Adipose tissue (tissue), 3 donors: ENCODE results near the gene PRDX2. TPM values are rescaled to one million over a fixed set of nuclear protein-coding genes. Genes with fewer than 3 reads are reported as not detected.

Source experiments
- H3K27ac ChIP-seq: one replicate; pipeline ENCODE4 v1.5.1; 2013; ENCODE audit warnings: low read depth, low read length
- WGBS, 3 donors: extraction: QIAGEN DNeasy Blood & Tissue Kit; methylation state at CpG; one replicate each; pipeline ENCODE4 v1.1.7; 2013; 5-methylcytosine and 5-hydroxymethylcytosine counted together
- polyA plus RNA-seq, 3 donors: library from polyadenylated mRNA; stranded (reverse); fragments of 200-250 nt; gene quantifications; one replicate each; pipeline ENCODE4 v1.2.3, GENCODE V29; 2013
- donor health status: healthy with polysubstance abuse.
- donor health status: Bipolar disorder and iron deficiency.
- donor health status: healthy.

Gene PRDX2
- polyA plus RNA-seq, 3 donors: 159 to 386 (median 207) TPM

DNA sequence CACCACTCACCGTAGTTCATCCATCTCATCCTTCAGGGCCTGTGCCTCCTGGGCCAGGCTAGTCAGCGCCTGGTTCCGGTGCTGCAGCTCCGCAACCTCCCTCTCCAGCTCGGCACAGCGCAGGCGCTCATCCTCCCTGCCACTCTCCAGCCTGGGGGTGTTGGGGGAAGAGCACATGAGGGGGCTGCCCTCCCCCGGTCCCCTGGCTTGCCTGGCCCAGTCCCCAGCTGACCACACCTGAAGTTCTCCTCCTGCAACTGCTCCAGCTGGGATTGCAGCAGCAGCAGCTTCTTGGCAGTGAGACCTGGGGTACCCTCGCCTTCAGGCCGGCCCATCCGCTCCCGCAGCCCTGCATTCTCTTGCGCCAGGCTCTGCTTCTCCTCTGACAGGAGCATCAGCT lies 30.7 kb downstream of the PRDX2 start:
- no peak overlapping the region for H3K27ac ChIP-seq
- WGBS, 3 donors: 91 to 98% (median 97%) methylated on average over 13 of the region's 13 CpGs

DNA sequence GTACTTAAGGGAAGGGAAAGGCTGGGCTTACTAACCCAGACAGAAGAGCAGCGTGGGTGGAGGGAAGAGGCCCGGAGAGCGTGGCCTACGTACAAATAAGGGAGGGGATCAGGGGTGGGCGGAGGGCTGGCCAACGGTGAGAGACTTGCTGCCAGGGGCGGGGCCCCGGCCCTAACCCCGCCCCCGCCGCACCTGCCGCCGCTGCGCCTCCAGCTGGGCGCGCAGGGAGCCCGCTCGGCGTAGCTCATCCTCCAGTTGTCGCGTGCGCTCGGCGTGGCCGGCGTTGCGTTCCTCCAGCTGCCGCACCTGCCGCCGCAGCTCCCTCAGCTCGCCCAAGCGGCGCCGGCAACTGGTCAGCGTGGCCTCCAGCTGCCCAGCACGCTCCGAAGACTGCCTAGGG lies 31.9 kb downstream of the PRDX2 start:
- WGBS, 3 donors: 69 to 86% (median 73%) methylated on average over 27 to 37 of the region's 37 CpGs

DNA sequence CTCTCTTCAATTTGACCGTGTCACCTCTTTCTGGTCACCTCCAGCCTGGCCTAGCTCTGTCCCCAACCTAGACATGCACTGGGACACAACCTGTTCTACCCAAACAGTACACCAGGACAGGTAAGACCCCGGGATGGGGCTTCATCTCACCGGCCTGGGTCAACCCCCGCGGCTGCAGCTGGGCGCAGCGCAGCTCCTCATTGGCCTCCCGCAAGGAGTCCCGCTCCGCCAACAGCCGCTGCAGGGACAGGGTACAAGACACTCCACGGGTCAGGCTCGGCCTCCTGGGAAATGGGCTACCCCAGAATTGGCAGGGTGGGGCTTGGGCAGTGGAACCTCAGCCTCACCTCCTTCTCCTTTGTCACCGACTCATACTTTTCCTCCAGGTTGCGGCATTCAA lies 33.9 kb downstream of the PRDX2 start:
- H3K27ac ChIP-seq: no peak overlapping the region
- 96 to 98% (median 97%) methylated on average over 15 of the region's 15 CpGs for WGBS, 3 donors

More for the DNA sequence above, 31.9 kb downstream of the PRDX2 start:
- H3K27ac ChIP-seq: no peak overlapping the region

DNA sequence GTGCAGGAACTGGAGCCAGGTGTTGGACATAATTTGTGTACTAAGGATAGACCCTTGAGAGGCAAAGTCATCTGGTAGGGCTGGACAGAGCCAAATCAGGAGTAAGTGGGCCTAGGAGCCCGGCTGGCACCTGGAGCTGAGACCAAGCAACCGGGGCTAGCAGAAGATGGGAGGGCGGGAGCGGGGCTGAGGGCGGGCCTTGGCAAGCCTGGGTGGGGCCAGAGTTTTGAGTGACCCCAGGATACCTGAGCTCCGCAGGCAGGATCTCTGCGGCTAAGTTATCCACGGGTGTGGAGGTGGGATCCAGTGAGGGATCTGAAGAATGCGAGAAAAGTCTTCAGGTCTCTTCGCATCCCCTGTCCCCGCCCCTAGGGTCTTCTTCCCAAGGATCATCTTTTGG lies 34.5 kb downstream of the PRDX2 start:
- WGBS, 3 donors: 91 to 96% (median 92%) methylated on average over 11 of the region's 11 CpGs

DNA sequence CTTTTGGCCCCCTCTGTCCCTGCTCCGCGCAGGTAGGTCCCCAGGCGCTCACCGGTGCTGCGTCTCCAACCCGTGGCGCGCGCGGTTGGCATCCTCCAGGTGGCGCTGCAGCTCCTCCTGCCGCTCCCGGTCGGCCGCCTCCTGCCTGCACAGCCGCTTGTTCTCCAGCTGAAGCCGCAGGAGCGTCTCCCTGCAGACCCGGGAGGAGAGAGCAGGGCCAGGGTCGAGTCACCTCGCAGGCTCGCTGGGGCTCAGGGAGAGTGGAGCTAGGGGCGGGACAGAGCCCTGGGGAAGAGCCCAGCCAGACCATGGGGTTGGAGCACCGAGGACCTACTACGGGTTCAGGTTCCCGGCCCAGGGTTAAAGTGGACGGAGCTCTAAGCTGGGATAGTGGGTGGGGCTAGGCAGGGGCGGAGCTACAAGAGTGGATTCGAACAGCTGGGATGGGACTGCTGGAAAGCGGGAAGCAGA lies 35.5 kb downstream of the PRDX2 start:
- WGBS, 3 donors: 26 to 64% (median 39%) methylated on average over 23 to 30 of the region's 30 CpGs
- H3K27ac ChIP-seq: no peak overlapping the region

More for the DNA sequence above, 34.5 kb downstream of the PRDX2 start:
- no peak overlapping the region for H3K27ac ChIP-seq

DNA sequence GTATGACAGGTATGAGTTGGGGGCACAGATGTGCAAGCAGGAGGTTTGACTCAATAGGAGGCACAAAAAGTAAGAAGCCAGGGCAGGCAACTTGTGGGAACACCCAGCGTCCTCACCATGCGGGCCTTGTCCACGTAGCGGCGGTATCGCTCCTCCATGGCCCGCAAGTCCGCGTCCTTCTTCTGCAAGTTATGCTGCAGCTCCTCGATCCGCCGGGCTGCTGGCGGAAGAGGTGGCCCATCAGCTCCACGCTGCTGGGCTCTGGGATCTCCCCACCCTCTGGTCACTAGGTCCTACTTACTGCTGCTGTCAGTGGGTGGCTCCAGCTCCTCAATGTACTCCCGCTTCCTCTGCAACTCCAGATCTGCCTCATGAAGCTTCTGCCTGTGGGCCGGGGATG lies 36.9 kb downstream of the PRDX2 start:
- 96 to 97% (median 96%) methylated on average over 16 of the region's 16 CpGs for WGBS, 3 donors
- no peak overlapping the region for H3K27ac ChIP-seq

DNA sequence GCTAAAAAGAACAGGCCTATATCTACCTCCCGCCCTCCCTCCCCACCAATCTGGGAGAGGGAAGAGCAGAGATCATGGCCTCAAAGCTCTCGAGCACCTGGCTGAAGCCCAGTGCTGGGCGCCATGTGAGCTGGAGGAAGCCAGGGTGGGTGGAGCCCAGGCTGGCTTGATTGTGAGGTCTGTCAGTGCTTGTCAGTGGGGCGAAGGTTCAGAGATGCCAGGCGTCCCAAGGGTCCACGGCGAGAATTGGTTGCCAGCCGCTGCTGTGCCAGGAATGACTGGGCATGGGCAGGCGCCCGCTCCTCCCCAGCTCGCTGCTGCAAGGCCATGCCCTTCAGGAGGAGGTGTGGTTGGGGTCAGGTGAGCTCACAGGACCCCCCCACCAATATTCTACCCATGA lies 38.5 kb downstream of the PRDX2 start:
- WGBS, 3 donors: 82 to 94% (median 89%) methylated on average over 11 of the region's 11 CpGs
- no peak overlapping the region for H3K27ac ChIP-seq

DNA sequence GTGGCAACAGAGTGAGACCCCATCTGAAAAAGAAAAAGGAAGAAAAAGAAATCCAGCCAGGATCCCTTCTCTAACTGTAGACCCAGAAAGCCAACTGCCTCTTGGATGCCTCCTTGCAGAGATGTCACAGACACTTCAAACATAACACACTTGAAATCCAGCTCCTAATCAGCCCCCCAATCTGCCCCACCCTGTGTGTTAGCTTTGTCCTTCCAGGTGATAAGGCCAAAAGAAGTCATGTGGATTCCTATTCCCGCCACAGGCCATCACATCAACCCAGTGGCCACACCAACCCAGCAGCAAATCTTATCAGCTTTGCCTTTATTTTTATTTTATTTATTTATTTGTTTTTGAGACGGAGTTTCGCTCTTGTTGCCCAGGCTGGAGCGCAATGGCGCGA lies 41.9 kb downstream of the PRDX2 start:
- 89 to 93% (median 89%) methylated on average over 6 of the region's 6 CpGs for WGBS, 3 donors
- H3K27ac ChIP-seq: no peak overlapping the region

DNA sequence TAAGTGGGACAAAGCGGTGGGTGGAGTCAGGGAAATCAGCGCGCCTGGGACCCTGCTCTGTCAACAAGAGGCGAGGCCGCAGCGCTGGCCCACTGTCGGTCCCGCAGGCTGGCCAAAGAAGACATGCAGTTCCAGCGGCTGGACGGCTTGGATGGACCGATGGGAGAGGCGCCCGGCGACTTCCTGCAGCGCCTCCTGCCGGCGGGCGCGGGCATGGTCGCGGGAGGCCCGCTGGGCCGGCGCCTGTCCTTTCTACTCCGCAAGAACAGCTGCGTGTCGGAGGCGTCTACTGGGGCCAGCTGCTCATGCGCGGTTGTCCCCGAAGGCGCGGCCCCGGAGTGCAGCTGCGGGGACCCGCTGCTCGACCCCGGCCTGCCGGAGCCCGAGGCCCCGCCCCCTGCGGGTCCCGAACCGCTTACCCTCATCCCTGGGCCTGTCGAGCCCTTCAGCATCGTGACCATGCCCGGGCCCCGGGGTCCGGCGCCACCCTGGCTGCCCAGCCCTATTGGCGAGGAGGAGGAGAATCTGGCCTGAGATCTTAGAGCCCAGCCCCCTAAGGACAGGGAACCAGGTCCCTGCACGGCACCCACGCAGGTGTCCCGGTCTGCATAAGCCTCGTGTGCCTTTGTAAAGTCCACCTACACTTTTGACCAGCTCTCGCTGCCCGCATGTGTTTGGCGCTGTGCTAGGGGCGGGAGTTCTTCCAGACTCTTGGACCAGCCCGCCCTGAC lies 43.9 kb downstream of the PRDX2 start:
- 6 to 8% (median 7%) methylated on average over 44 to 60 of the region's 60 CpGs for WGBS, 3 donors
- no peak overlapping the region for H3K27ac ChIP-seq

DNA sequence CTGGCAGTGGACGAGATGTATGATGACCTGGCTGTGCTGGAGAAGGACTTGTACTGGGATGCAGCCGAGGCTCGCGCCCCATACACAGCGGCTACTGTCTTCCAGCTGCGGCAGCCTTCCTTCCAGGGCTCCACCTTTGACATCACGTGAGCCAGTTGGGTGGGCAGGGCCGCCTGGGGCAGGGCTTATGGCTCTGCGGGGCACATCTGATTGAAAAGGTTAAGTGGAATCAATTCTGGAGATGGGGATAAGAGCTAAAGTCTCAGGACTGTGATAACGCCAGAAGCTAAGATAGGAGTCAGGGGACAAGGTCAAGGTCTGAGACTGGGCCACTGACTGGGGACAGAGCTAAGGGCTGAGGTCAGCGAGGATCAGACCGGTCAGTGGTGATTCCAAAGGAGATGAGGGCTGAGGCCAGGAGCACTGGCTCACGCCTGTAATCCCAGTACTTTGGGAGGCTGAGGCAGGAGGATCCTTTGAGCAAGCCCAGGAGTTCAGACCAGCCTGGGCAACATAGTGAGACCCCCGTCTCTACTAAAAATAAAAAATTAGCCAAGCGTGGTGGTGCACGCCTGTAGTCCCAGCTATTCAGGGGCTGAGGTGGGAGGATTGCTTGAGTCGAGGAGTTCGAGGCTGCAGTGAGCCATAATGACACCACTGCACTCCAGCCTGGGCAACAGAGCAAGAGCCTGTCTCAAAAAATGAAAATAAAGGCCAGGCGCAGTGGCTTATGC lies 45.3 kb downstream of the PRDX2 start:
- WGBS, 3 donors: 72 to 85% (median 85%) methylated on average over 19 of the region's 19 CpGs
- no peak overlapping the region for H3K27ac ChIP-seq

DNA sequence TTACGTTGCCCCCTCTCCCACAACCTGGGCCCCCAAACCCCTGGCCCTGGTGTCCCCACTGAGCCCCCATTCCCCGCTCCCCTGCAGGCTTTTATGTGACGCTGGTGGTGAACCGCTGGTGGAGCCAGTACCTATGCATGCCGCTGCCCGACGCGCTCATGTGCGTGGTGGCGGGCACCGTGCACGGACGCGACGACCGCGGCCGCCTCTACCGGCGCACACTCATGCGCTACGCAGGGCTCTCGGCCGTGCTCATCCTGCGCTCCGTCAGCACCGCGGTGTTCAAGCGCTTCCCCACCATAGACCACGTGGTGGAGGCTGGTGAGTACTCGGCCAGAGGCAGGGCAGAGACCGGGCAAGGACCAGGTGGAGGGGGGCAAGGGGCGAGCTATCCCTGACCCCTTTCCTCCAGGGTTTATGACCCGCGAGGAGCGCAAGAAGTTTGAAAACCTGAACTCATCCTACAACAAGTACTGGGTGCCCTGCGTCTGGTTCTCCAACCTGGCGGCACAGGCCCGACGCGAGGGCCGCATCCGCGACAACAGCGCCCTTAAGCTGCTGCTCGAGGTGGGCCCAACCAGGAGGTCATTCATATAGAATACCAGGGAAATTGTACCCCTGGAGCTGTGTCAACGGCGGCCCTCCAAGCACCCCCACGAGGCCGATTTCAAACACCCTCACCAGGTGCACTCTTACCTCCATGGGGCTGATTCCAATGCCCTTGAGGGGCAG lies 47.0 kb downstream of the PRDX2 start:
- 61 to 71% (median 69%) methylated on average over 50 of the region's 50 CpGs for WGBS, 3 donors

DNA sequence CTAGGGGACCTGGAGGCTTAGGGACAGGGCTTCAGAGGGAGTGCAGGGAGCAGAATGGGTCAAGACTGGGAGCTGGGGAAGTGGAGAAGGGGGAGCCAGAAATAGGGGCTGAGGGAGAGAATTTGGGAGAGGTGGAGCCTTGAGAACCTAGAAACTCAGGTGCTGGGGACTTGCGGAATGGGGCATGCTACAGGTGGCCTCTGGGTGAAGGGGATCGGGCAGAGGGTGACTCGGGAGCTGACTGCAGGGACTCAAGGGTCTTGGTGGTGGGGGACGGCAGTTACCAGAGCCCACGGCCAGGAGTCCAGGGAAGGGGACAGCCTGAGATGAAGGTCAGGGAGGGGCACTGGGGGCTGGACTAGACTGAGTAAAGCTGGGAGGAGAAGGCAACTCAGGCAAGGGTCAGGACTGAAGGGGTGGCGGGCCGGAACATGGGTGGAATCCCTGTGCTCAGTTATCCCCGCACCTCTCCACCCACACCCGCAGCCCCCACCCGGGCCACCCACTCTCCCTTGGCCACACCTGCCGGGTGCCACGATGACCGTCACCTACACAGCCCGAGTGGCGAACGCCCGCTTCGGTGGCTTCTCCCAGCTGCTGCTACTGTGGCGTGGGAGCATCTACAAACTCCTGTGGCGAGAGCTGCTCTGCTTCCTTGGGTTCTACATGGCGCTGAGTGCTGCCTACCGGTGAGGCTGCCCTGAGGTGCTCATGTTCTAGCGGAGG lies 49.4 kb downstream of the PRDX2 start:
- WGBS, 3 donors: 76 to 82% (median 80%) methylated on average over 23 of the region's 23 CpGs
- H3K27ac ChIP-seq: no peak overlapping the region

More for the DNA sequence above, 47.0 kb downstream of the PRDX2 start:
- H3K27ac ChIP-seq: no peak overlapping the region

DNA sequence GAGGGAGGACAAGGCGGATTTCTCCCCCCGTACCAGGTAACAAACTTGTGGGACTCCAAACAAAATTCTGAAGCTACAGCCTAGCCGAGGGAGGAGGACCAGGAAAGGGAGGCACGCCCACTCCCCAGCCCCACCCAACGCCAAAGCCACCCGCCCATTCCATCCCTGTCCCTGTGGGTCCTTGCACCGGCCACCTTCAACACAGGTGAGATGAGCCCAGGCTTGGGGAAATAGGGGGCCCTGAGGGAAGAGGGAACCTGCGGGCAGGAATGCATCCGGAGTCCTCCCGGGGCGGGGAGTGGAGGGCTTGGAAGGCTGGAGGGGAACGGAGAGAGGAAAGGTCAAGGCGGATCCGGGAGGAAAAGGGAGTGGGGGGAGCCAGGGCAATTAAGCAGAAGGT lies 50.0 kb downstream of the PRDX2 start, which contains the start of gene BEST2:
BEST2 (plus strand) TSS at position 157 of the 400 bp plus-strand sequence. CDS start 802 bp downstream, outside the sequence.
- 40 to 52% (median 48%) methylated on average over 13 to 14 of the region's 14 CpGs for WGBS, 3 donors
- H3K27ac ChIP-seq: no peak within 1 kb of the TSS

DNA sequence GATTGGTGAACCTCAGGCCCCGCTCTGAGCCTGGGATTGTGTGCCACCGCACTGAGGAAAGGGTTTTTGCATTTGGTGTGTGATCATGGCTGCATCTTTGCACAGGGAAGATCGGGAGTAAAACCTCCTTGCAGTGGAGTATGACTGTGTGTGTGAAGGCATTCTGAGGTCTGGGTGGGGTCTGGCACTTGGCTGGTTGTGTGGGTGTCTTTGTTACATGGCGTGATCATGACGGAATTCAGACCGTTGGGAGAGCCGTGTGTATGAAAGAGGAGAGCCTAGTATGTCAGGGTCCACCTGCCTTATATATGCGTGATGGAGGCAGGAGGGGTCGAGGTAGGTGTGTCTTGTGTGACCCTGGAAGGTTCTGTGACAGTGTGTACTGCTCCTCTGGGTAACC lies 50.7 kb downstream of the PRDX2 start:
- 58 to 63% (median 59%) methylated on average over 9 of the region's 9 CpGs for WGBS, 3 donors
- H3K27ac ChIP-seq: no peak overlapping the region

DNA sequence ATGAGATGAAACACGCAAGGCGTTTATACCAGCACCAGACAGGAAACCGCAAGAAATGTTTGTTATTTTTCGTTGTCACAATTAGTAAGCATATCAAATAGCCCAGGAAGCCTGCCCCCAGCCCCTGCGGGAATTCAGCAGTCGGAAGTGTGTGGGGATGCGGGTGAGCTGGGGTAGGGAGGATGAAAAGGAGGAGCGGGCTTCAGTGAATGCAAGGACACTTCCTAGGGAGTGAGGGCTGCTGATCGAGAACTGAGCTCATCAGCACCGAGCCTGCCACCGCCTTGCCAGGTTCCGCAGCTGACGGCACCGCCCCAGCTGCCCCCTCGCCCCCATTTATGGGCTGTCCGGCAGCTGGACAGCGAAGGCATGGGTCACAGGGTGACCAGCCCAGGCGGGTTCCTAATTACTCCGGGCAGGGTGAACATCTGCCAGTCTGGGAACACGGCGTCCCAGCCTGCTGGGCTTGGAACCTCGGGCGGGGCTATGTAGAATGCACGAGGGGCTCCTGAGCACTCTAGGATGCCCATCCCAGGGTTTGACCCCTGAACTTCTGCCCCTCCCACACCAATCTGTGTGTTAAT lies 51.6 kb downstream of the PRDX2 start:
- H3K27ac ChIP-seq: no peak overlapping the region
- 34 to 42% (median 39%) methylated on average over 24 of the region's 24 CpGs for WGBS, 3 donors

DNA sequence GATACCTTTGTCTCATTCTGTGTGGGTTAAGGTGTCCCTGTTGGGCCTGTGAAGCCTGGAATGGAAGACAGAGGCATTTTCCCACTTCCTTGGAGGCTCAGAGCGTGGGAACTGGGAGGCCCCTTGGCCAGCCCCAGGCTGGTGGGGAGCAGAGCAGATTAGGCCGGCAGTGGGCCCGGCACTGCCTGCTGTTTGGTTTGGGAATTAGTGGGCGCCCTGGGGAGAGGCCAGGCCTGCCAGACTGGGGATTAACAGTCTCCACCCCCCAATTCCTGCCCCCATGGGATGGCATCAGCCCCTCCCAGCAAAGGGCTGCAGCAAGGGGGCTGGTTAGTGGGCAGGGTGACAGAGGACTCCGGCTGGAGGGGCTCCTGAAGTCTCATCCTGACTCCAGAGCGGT lies 53.1 kb downstream of the PRDX2 start:
- 78 to 82% (median 79%) methylated on average over 6 of the region's 6 CpGs for WGBS, 3 donors
- H3K27ac ChIP-seq: no peak overlapping the region
